Fibroblast of the aortic adventitia (primary cell): ENCODE results near the gene DHX58. TPM values are rescaled to one million over a fixed set of nuclear protein-coding genes. Genes with fewer than 3 reads are reported as not detected.
"Not testable (repeated sequence)": the region's sequence is repeated elsewhere in the genome, so short reads cannot be mapped to it uniquely, and the experiment has no call there.

Experiments
- DNase-seq: peaks from one replicate; pipeline ENCODE4 v3.0.0-alpha.2; 2010; ENCODE audit warnings: low read depth
- H3K4me3 ChIP-seq: 2 replicates; pipeline ENCODE4 v1.5.1; 2011; ENCODE audit warnings: low read depth, mild to moderate bottlenecking, control low read depth, low read length, moderate library complexity
- total RNA-seq: library from RNA; depleted of rRNA; stranded (reverse); fragments of >200 nt; gene quantifications from 2 replicates; pipeline ENCODE4 v1.2.3, GENCODE V29; 2012; ENCODE audit warnings: low replicate concordance
- TF ChIP-seq, protein P1 (sequence below): IDR thresholded peaks from 2 replicates; pipeline ENCODE4 v1.5.1; 2011; ENCODE audit warnings: mild to moderate bottlenecking, low read length, control low read depth, inconsistent platforms; ENCODE audit not compliant: insufficient read depth

Gene DHX58
- total RNA-seq: 11.3 and 24.3 TPM in 2 replicates

DNA sequence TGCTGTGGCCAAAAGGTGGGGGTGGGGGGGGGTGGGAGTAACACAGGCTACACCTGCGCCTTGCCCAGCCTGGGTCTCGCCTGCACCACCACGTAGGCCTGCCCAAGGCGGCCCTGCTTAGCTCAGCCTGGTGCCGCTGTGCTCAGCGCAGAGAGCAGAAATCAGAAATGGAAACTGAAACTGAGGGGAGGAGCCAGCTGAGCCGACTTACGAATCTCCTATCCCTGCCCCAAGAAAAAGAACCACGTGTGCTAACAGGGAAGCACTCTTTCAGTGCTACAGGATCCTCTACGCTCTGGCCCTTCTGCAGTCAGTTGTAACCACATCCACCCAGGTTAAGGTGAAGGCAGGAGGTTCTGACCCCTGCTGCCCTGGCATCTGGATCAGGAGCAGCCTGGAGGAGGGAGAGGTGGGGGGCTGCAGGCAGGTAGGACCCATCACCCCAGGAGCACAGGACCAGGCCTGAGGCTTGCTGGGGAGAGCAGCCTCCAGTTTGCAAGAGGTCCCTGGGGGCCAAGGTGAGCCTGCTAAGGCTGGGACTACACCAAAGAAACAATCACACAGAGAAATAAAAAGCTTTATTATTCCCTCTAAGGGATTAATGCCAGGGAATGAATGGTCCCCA lies at the start of gene DHX58:
Gene DHX58, minus strand, starts transcription at position 163 of the 625 bp plus-strand sequence. CDS start 822 bp downstream, outside the sequence.
- DNase-seq: peak; percentile 85
- TF ChIP-seq, protein P1, sequence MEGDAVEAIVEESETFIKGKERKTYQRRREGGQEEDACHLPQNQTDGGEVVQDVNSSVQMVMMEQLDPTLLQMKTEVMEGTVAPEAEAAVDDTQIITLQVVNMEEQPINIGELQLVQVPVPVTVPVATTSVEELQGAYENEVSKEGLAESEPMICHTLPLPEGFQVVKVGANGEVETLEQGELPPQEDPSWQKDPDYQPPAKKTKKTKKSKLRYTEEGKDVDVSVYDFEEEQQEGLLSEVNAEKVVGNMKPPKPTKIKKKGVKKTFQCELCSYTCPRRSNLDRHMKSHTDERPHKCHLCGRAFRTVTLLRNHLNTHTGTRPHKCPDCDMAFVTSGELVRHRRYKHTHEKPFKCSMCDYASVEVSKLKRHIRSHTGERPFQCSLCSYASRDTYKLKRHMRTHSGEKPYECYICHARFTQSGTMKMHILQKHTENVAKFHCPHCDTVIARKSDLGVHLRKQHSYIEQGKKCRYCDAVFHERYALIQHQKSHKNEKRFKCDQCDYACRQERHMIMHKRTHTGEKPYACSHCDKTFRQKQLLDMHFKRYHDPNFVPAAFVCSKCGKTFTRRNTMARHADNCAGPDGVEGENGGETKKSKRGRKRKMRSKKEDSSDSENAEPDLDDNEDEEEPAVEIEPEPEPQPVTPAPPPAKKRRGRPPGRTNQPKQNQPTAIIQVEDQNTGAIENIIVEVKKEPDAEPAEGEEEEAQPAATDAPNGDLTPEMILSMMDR: no peak
- peak within 1 kb of the TSS; percentile 78 for H3K4me3 ChIP-seq

DNA sequence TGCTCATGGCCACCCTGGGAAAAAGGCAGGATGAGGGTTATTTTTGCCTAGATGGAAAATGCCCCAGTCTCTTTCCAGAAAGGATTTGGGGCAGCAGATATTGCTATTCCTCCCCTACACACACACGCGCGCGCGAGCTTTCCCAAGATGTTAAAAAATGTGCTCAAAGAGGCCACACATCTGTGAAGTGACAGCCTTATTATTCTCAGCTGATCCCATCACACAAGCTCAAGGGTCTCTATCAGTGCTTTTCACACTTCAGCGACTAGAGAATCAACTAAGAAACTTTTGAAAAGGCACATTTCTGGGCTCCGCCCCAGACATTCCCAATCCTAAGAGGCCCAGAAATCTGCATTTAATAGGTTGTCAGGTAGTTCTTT lies 48.0 kb upstream of the DHX58 start:
- no peak for DNase-seq
- TF ChIP-seq, protein P1: no peak
- H3K4me3 ChIP-seq: no peak overlapping the region

DNA sequence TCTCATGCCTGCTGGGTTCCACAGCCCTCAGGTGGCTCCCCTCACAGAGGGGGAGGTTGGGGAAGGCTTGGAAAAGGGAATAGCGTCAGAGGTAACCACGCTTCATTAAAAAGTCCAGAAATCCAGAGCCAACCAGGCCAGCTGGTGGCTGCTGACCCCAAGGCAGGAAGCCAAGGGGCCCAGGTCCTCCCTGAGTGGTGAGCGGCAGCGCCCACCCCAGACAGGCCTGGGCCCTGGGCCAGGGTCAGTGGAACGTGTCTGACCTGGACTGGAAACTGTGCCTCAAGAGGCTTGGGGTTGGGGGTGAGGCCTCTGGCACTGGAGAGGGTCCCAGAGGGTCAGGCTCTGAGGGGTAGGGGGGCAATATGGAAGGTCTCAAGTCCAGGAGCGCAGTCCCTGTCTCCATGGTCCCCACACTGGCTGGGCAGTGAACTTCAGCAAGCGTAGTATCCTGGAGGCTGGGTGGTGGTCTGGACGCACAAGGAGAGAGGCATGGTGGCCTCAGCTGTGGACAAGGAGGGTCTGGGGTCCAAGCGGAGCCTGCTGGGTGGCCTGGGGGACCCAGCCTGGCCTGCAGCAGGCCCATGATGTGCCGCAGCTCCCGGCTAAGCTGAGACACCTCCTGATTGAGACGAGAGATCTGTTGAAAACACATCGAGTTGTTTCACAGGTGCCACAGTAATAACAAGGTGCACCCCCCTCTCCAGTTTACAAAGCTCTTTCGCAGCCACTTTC lies 47.4 kb upstream of the DHX58 start:
- TF ChIP-seq, protein P1: no peak
- no peak overlapping the region for H3K4me3 ChIP-seq
- no peak for DNase-seq

DNA sequence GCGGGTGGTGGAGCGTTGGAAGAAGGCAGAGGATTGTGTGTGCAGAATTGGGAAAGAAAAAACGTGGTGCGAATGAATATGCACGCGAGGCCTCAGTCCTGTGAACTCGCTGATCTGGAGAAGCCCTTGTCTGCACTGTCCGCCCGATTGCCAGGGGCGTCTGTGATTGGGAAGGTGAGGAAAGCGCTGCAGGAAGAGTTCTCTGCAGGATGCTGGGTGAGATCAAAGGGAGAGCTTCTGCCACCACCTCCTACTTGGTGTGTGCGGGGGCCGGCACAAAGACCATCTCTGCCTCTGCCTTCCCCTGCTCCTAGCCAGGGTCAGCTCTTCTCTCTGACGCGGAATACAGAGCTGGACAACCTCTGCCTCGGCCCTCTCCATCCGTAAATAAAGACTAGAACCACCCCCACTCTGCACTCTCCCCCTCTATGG lies 43.1 kb upstream of the DHX58 start:
- H3K4me3 ChIP-seq: peak overlapping the region; percentile 61
- TF ChIP-seq, protein P1: no peak
- no peak for DNase-seq

DNA sequence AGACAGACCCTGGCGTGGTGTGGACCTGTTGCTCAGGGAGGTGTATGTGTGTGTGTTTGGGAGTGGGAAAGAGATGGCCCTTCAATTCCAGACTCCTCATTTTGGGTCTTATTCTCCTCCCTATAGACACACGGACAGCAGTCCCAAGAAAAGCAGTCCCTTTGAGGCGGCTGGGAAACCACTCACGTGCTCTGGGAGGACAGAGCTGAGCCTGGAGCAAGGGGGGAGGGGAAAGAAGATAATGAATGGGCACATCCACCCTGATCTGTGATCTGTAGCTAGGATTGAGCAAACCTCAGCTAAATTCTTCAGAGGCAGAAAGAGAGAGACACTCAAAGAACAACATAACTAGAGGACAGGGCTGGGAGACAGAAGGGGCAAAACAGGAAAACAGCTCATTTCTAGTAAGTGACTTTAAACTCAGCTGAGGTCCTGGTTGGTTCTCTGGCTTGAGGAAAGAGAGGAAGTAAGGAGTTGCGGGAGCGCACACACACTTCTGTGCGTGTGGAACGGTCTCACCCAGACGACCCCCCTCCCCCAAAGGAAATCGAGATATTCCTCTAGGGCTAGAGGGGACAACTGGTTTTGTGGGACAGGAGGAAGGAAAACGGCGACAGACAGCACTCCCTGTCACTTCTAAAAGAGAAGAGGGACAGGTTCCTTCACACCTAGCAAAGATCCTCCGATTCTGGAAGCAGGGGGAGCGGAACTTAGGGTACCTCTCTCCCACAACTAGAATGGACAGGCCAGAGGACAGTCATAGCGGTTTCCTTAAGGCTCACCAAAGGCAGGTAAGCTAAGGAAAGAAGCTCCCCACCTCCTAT lies 41.6 kb upstream of the DHX58 start:
- H3K4me3 ChIP-seq: peak overlapping the region; percentile 98
- peak; percentile 31 for DNase-seq
- TF ChIP-seq, protein P1: no peak

DNA sequence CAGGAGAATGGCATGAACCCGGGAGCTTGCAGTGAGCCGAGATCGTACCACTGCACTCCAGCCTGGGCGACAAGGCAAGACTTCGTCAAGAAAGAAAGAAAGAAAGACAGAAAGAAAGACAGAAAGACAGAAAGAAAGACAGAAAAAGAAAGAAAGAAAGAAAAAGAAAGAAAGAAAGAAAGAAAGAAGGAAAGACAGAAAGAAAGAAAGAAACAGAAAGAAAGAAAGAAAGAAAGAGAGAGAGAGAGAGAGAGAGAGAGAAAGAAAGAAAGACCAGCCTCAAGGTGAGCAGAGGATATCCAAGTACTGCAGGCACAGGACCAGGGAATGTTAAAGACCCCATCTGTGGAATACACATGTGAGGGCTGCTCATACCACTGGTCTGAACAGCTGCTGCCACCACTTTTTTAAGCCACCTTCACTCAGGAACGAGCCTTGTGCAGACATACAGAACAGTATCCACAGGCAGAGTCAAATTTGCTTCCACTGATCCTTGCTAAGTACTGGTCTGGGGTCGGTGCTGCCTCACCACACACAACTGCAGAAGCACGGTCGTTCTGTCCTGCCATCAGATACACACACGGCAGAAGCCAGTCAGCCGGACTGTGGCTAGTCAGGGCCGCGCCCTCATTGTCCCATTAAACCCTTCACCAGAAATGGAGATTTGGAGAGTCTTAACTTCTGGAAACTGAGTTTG lies 34.5 kb upstream of the DHX58 start:
- no peak for DNase-seq
- TF ChIP-seq, protein P1: no peak
- no peak overlapping the region for H3K4me3 ChIP-seq

DNA sequence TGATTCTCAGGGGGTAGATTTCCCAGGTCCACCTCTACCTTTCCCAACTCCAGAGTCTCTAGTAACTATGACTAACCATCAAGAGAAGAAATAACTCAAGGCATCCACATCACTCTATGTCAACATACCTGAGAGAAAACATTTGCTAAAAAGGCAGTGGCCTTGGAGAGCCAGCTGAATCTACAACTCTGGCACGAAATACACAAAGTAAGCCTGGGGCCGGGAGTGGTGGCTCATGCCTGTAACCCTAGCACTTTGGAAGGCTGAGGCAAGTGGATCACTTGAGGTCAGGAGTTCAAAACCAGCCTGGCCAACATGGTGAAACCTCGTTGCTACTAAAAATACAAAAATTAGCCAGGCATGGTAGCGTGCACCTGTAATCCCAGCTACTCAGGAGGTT lies 30.6 kb upstream of the DHX58 start:
- H3K4me3 ChIP-seq, DNase-seq: not testable (repeated sequence)
